HFFc6 (cell line): ENCODE results near the gene PEX10. TPM values are rescaled to one million over a fixed set of nuclear protein-coding genes. Genes with fewer than 3 reads are reported as not detected.

ENCODE experiments used
- DNase-seq: peaks from one replicate; pipeline ENCODE4 v3.0.0-alpha.2; 2018
- H3K27ac Mint-ChIP-seq: 2 replicates; pipeline ENCODE4 v1.8.0; 2020; ENCODE audit warnings: mild to moderate bottlenecking, mixed read lengths
- H3K27me3 Mint-ChIP-seq: 2 replicates; pipeline ENCODE4 v1.8.0; 2021; ENCODE audit warnings: mild to moderate bottlenecking, moderate library complexity, mixed read lengths; ENCODE audit not compliant: insufficient read depth
- H3K36me3 Mint-ChIP-seq: 2 replicates; pipeline ENCODE4 v1.8.0; 2021; ENCODE audit warnings: low read depth, mixed read lengths
- H3K4me1 Mint-ChIP-seq: 2 replicates; pipeline ENCODE4 v1.8.0; 2020; ENCODE audit warnings: low read depth, mixed read lengths
- H3K4me3 Mint-ChIP-seq: 2 replicates; pipeline ENCODE4 v1.8.0; 2020; ENCODE audit warnings: mild to moderate bottlenecking, moderate library complexity, mixed read lengths
- H3K9me3 Mint-ChIP-seq: 2 replicates; pipeline ENCODE4 v1.8.0; 2020; ENCODE audit warnings: mild to moderate bottlenecking, mixed read lengths
- total RNA-seq, 6 experiments: library from RNA; stranded (reverse); fragmentation: NEBNext Ultra II Directional; extraction: Animal tissue kit (Norgen Biotek cat#: 25700); gene quantifications; 2 replicates in 1 of 6; 3 replicates in 5 of 6; pipeline ENCODE4 v1.2.3, GENCODE V29; 2021
- TF ChIP-seq, protein P1 (sequence below): fragments of 200-600 bp; sonication (generic); IDR thresholded peaks from 2 replicates; pipeline ENCODE4 v1.5.0; 2021; ENCODE audit warnings: antibody characterized with exemption, mild to moderate bottlenecking

The PEX10 gene
- total RNA-seq, 6 experiments from 2014 or later = 25.4 to 29.8 (median 26.4) TPM

DNA sequence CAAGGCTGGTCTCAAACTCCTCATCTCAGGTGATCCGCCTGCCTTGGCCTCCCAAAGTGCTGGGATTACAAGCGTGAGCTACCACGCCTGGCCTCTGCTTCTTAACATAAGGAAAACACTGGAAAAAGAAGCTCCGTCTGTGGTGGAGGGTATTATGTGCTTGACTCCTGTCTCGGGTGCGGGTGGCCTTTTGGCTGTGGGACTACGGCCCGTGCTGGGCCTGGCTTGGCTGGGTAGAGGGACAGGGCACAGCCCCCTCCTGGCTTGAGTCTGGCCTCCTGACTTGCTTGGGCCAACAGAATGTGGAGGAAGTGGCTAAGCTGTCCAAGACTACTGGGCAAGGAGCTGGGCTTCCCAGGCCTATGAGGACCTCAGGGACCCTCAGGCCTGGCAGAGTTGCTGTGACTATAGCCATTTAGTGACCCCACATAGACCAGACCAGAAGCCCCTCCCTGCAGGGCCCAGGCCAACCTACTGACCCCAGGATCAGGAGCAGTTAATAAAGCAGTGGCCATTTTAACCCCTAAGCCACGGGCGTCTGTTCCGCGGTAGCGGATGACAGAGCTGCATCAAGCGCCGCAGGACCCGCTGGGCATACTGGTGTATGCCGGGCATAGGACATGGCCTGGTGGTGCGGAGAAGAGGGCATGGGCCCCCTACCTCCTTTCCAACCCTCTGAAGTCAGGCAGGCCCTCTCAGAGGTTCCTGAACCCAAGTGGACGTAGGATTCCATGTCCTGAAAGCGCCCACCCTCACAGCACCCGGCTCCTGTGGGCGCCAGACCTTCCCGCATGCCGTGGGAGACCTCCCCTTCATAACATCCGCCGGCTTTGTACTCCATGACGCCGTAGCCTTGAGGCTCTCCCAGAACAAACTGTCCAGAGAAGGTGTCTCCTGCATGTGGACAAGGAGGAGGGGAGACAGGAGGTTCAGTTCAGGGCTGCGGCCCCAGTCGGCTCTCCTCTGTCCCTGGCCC, 25.4 kb downstream of the PEX10 start:
- no peaks in the 10 kb centered on the region for H3K9me3 Mint-ChIP-seq
- peaks cover 6% of the 10 kb centered on the region for H3K4me1 Mint-ChIP-seq
- H3K27me3 Mint-ChIP-seq = no peaks in the 10 kb centered on the region; the same call in 1 of the 2 replicates
- DNase-seq = no peak
- H3K4me3 Mint-ChIP-seq = no peak overlapping the region
- no peaks in the 10 kb centered on the region for H3K36me3 Mint-ChIP-seq
- H3K27ac Mint-ChIP-seq = no peak overlapping the region
- TF ChIP-seq, protein P1, sequence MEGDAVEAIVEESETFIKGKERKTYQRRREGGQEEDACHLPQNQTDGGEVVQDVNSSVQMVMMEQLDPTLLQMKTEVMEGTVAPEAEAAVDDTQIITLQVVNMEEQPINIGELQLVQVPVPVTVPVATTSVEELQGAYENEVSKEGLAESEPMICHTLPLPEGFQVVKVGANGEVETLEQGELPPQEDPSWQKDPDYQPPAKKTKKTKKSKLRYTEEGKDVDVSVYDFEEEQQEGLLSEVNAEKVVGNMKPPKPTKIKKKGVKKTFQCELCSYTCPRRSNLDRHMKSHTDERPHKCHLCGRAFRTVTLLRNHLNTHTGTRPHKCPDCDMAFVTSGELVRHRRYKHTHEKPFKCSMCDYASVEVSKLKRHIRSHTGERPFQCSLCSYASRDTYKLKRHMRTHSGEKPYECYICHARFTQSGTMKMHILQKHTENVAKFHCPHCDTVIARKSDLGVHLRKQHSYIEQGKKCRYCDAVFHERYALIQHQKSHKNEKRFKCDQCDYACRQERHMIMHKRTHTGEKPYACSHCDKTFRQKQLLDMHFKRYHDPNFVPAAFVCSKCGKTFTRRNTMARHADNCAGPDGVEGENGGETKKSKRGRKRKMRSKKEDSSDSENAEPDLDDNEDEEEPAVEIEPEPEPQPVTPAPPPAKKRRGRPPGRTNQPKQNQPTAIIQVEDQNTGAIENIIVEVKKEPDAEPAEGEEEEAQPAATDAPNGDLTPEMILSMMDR = no peak

DNA sequence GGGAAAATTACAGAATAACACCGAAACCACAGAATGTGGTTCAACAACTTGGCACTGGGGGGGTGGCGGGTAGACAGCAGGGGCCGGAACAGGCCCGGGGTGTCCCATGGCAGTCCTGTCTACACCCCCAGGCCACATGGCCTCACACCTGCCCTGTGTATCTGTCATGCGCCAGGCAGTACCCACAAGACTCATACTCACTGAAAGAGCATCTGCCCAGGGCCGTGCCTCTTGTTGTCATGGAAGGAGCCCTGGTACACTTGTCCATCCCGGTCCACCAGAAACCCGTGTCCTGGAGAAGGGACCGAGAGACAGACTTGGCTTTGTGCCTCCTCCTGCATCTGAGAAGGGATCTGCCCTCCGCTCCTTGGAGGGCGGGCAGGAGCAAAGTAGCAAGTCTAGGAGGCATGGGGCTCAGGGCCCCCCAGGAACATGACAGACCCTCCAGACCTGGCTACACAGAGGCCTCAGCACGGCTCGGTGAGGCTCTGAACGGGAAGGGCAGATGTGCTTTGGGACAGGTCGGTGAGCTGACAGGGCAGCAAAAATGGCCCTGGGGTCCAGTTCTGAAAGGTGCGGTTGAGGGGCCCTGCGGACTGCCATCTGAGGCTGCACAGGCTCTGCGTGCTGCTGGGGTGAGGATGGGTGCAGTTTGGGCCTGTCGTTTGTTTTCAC, 26.6 kb downstream of the PEX10 start:
- H3K9me3 Mint-ChIP-seq = no peaks in the 10 kb centered on the region
- no peak overlapping the region for H3K4me3 Mint-ChIP-seq
- no peaks in the 10 kb centered on the region for H3K36me3 Mint-ChIP-seq
- no peaks in the 10 kb centered on the region; the same call in 1 of the 2 replicates for H3K27me3 Mint-ChIP-seq
- no peak for DNase-seq
- H3K4me1 Mint-ChIP-seq = peaks cover 6% of the 10 kb centered on the region
- H3K27ac Mint-ChIP-seq = no peak overlapping the region
- TF ChIP-seq, protein P1 = no peak

DNA sequence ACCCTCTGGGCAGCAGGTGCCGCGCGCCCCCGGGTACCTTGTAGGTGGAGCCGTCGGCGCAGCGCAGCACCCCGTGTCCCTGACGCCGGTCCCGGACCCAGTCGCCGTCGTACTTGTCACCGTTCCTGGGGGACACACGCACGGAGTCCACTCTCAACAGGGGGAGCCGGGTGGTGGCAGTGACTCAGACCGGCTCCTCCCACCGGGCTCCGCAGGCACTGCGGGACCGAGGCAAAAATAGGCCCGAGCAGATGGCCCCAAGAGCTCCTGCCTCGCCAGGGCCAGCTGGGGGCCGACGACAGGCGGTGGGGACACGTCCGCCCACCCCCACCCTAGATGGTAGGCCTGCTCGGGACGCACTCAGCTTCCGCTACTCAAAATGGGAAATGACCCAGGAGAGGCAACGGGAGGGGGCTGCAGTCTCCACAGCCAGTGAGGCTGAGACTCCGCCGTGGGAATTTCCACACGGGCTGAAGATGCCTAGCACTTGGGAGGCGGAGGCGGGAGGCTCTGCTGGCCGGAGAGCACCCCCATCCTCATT, 27.4 kb downstream of the PEX10 start:
- H3K27me3 Mint-ChIP-seq = no peaks in the 10 kb centered on the region
- peaks cover 2% of the 10 kb centered on the region for H3K4me1 Mint-ChIP-seq
- no peaks in the 10 kb centered on the region for H3K9me3 Mint-ChIP-seq

DNA sequence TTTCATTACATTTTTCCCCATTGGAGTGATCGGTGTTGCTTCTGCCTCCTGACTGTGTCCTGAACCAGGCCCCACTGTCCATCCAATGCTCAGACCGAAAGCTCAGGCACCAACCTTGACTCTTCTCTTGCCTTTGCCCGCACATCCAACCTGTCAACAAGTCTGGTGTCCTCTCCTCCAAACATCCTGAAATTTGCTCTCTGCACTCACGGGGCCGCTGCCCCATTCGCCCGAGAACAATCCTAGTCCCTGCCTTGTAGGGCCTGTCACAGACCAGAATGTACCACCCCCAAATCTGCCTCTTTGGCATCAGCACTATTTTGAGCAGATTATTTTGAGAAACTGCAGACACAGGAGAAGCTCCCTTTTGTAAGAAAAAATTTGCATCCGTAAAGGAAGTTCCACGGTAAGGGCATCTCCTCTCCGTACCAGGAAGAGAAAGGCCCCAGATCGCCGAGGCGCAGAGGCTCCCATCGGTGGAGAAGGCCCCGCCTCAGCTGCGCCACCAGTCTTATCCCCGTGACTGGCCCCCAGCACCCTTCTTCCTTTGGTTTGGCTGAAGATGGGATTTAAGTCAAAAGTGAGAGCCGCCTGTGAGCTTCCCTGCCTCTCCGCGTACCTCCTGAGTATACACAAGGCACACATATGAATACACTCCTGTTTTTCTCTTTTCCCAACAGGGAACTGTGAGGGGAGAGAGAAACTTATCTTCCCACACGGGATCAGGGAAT, 28.1 kb downstream of the PEX10 start:
- TF ChIP-seq, protein P1 = no peak
- no peak overlapping the region for H3K27ac Mint-ChIP-seq
- no peaks in the 10 kb centered on the region for H3K9me3 Mint-ChIP-seq
- no peaks in the 10 kb centered on the region; the same call in 1 of the 2 replicates for H3K27me3 Mint-ChIP-seq
- no peaks in the 10 kb centered on the region for H3K36me3 Mint-ChIP-seq
- no peaks in the 10 kb centered on the region for H3K4me1 Mint-ChIP-seq
- no peak for DNase-seq
- no peak overlapping the region for H3K4me3 Mint-ChIP-seq

More for the DNA sequence above, 27.4 kb downstream of the PEX10 start:
- no peak overlapping the region for H3K4me3 Mint-ChIP-seq
- no peak for DNase-seq
- no peak overlapping the region for H3K27ac Mint-ChIP-seq
- no peaks in the 10 kb centered on the region for H3K36me3 Mint-ChIP-seq
- TF ChIP-seq, protein P1 = no peak

DNA sequence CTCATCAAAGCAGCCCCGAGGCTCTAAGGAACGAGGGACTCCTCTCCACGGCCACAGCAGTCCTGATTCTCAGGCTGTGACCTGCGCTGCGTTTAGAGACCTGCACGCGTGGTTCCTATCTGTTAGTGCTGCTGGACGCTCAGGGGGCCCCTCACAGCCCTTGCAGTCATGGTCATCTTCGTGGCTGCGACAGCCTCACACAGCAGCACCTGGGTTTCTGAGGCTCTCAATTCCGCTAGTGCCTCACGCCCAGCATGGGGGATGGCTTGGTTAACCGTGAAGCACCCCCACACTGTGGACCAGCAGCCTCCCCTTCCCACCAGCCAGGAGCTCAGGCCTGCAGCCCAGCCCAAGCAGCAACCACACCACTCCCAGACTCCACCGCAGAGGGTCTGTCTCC, 28.8 kb downstream of the PEX10 start:
- H3K27ac Mint-ChIP-seq = no peak overlapping the region
- H3K27me3 Mint-ChIP-seq = peaks cover 2% of the 10 kb centered on the region
- no peaks in the 10 kb centered on the region for H3K9me3 Mint-ChIP-seq
- TF ChIP-seq, protein P1 = no peak
- no peaks in the 10 kb centered on the region for H3K36me3 Mint-ChIP-seq
- DNase-seq = no peak
- H3K4me3 Mint-ChIP-seq = no peak overlapping the region
- H3K4me1 Mint-ChIP-seq = no peaks in the 10 kb centered on the region
